Rectal smooth muscle tissue (tissue), 1 donor: ENCODE results near the gene GPC3.

Experiments used
- H3K27ac ChIP-seq: one replicate; pipeline ENCODE4 v1.7.0; 2013; ENCODE audit warnings: low read depth, low read length, inconsistent platforms
- H3K27me3 ChIP-seq: one replicate; pipeline ENCODE4 v1.7.0; 2013; ENCODE audit warnings: low read length; ENCODE audit not compliant: control insufficient read depth, insufficient read depth
- H3K36me3 ChIP-seq: one replicate; pipeline ENCODE4 v1.7.0; 2013; ENCODE audit warnings: low read length; ENCODE audit not compliant: control insufficient read depth, insufficient read depth
- H3K4me1 ChIP-seq: one replicate; pipeline ENCODE4 v1.7.0; 2013; ENCODE audit warnings: low read length; ENCODE audit not compliant: control insufficient read depth, insufficient read depth
- H3K4me3 ChIP-seq: one replicate; pipeline ENCODE4 v1.7.0; 2013; ENCODE audit warnings: low read length
- H3K9ac ChIP-seq: one replicate; pipeline ENCODE4 v1.7.0; 2013; ENCODE audit warnings: low read length

Gene GPC3

GRCh38 chrX:133929836-133930464 lies 55.4 kb downstream of the GPC3 start:
- H3K9ac ChIP-seq, result no peak overlapping the region
- H3K4me3 ChIP-seq, result no peak overlapping the region
- peaks cover 2% of the 10 kb centered on the region for H3K27me3 ChIP-seq
- no peaks in the 10 kb centered on the region for H3K4me1 ChIP-seq
- no peak overlapping the region for H3K27ac ChIP-seq
- no peaks in the 10 kb centered on the region for H3K36me3 ChIP-seq

GRCh38 chrX:133928365-133928764 lies 57.0 kb downstream of the GPC3 start:
- Histone ChIP-seq H3K36me3 (no peaks in the 10 kb centered on the region), H3K4me1 (no peaks in the 10 kb centered on the region), H3K9ac (no peak overlapping the region), H3K27me3 (peaks cover 2% of the 10 kb centered on the region), H3K27ac (no peak overlapping the region), H3K4me3 (no peak overlapping the region)

- Histone ChIP-seq H3K4me3 (no peak overlapping the region), H3K36me3 (no peaks in the 10 kb centered on the region), H3K4me1 (no peaks in the 10 kb centered on the region), H3K27ac (no peak overlapping the region), H3K9ac (no peak overlapping the region), H3K27me3 (peaks cover 2% of the 10 kb centered on the region)
Observed at GRCh38 chrX:133926809-133927208, 58.6 kb downstream of the GPC3 start.

GRCh38 chrX:133926099-133926498 lies 59.3 kb downstream of the GPC3 start:
- H3K27ac ChIP-seq, result no peak overlapping the region
- no peaks in the 10 kb centered on the region for H3K36me3 ChIP-seq
- no peak overlapping the region for H3K9ac ChIP-seq
- peaks cover 2% of the 10 kb centered on the region for H3K27me3 ChIP-seq
- no peak overlapping the region for H3K4me3 ChIP-seq
- H3K4me1 ChIP-seq, result no peaks in the 10 kb centered on the region

- Histone ChIP-seq H3K4me1 (no peaks in the 10 kb centered on the region), H3K9ac (no peak overlapping the region), H3K27me3 (peaks cover 2% of the 10 kb centered on the region), H3K4me3 (no peak overlapping the region), H3K36me3 (no peaks in the 10 kb centered on the region), H3K27ac (no peak overlapping the region)
Observed at GRCh38 chrX:133924548-133924947, 60.8 kb downstream of the GPC3 start.

- Histone ChIP-seq H3K4me1 (no peaks in the 10 kb centered on the region), H3K27ac (no peak overlapping the region), H3K4me3 (no peak overlapping the region), H3K27me3 (peaks cover 2% of the 10 kb centered on the region), H3K9ac (no peak overlapping the region), H3K36me3 (no peaks in the 10 kb centered on the region)
Observed at GRCh38 chrX:133923548-133923947, 61.8 kb downstream of the GPC3 start.

GRCh38 chrX:133923113-133923512 lies 62.3 kb downstream of the GPC3 start:
- Histone ChIP-seq H3K27me3 (peaks cover 2% of the 10 kb centered on the region), H3K9ac (no peak overlapping the region), H3K4me1 (no peaks in the 10 kb centered on the region), H3K36me3 (no peaks in the 10 kb centered on the region), H3K27ac (no peak overlapping the region), H3K4me3 (no peak overlapping the region)

GRCh38 chrX:133922390-133922771 lies 63.0 kb downstream of the GPC3 start:
- no peak overlapping the region for H3K4me3 ChIP-seq
- H3K27ac ChIP-seq, result no peak overlapping the region
- no peaks in the 10 kb centered on the region for H3K4me1 ChIP-seq
- H3K36me3 ChIP-seq, result no peaks in the 10 kb centered on the region
- no peak overlapping the region for H3K9ac ChIP-seq
- H3K27me3 ChIP-seq, result peaks cover 2% of the 10 kb centered on the region

- Histone ChIP-seq H3K9ac (no peak overlapping the region), H3K4me3 (no peak overlapping the region), H3K36me3 (no peaks in the 10 kb centered on the region), H3K4me1 (no peaks in the 10 kb centered on the region), H3K27ac (no peak overlapping the region), H3K27me3 (peaks cover 2% of the 10 kb centered on the region)
Observed at GRCh38 chrX:133921764-133922389, 63.5 kb downstream of the GPC3 start.

GRCh38 chrX:133921086-133921485 lies 64.3 kb downstream of the GPC3 start:
- no peaks in the 10 kb centered on the region for H3K36me3 ChIP-seq
- H3K4me3 ChIP-seq, result no peak overlapping the region
- H3K27ac ChIP-seq, result no peak overlapping the region
- H3K27me3 ChIP-seq, result no peaks in the 10 kb centered on the region
- H3K9ac ChIP-seq, result no peak overlapping the region
- no peaks in the 10 kb centered on the region for H3K4me1 ChIP-seq

GRCh38 chrX:133918361-133918771 lies 67.0 kb downstream of the GPC3 start:
- Histone ChIP-seq H3K27ac (no peak overlapping the region), H3K4me3 (no peak overlapping the region), H3K27me3 (no peaks in the 10 kb centered on the region), H3K36me3 (no peaks in the 10 kb centered on the region), H3K9ac (no peak overlapping the region), H3K4me1 (no peaks in the 10 kb centered on the region)

GRCh38 chrX:133916984-133917722 lies 68.2 kb downstream of the GPC3 start:
- Histone ChIP-seq H3K27me3 (no peaks in the 10 kb centered on the region), H3K4me3 (no peak overlapping the region), H3K9ac (no peak overlapping the region), H3K27ac (no peak overlapping the region), H3K4me1 (no peaks in the 10 kb centered on the region), H3K36me3 (no peaks in the 10 kb centered on the region)
